ENCODE measurements around the gene DNMT3A.

The DNMT3A gene

DNA sequence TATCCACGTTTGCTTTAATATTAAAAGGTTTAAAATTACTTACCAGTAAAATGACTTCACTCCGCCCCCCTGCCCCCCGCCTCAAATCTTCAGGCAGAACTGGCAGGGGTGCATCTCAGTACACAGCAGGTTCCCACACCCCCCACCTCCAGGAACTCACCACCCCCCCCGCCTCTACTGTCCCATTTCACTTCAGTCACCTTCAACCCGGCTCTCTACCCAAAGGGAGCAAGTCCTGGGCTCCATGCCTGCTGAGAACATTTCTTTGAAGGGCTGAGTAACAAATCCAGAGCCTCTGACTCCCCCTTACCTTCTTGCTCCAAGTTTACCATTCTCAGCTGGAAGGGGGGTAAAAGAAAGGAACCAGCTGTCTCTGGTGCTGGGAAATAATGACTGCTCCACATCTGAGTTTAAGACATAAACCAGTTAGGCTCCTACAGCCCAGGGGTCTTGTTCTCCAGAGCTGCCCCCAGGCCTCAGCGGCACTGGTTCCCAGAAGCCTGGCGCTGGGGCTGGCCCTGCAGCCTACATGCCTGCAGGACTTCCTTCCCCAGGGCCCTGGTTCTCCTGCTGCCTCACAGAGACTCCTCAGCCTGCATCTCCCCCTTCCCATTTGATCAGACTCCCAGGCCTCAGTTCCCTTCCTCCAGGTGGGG lies 42.8 kb downstream of the DNMT3A start:
- H3K4me3 ChIP-seq (replicated peaks; ENCODE audit: low read depth, low read length) = no peak overlapping the region
- no peak for DNase-seq (ENCODE audit: extremely low read depth, low read depth)
- TF ChIP-seq, protein P1, sequence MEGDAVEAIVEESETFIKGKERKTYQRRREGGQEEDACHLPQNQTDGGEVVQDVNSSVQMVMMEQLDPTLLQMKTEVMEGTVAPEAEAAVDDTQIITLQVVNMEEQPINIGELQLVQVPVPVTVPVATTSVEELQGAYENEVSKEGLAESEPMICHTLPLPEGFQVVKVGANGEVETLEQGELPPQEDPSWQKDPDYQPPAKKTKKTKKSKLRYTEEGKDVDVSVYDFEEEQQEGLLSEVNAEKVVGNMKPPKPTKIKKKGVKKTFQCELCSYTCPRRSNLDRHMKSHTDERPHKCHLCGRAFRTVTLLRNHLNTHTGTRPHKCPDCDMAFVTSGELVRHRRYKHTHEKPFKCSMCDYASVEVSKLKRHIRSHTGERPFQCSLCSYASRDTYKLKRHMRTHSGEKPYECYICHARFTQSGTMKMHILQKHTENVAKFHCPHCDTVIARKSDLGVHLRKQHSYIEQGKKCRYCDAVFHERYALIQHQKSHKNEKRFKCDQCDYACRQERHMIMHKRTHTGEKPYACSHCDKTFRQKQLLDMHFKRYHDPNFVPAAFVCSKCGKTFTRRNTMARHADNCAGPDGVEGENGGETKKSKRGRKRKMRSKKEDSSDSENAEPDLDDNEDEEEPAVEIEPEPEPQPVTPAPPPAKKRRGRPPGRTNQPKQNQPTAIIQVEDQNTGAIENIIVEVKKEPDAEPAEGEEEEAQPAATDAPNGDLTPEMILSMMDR (IDR thresholded peaks at IDR 0.05; ENCODE audit: low read depth, low read length, missing control alignments) = no peak

DNA sequence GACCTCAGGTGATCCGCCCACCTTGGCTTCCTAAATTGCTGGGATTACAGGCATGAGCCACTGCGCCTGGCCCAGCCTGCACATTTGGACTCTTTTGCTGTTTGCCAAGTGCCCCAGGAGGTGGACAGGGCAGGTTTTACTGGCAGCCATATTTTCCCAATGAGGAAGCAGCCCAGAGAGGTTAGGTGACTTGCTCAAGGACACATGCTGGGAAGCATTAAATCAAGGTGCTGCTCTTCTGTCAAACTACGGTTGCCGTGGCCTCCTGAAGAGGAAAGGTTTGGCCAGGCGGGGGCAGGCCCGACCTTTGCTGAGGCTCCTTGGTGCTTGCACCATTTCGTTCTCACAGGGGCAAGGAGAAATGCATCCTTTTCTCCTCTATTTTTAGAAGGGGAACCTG lies 44.0 kb downstream of the DNMT3A start:
- DNase-seq (ENCODE audit: extremely low read depth, low read depth) = no peak
- TF ChIP-seq, protein P1 (IDR thresholded peaks at IDR 0.05; ENCODE audit: low read depth, low read length, missing control alignments) = peak; percentile 2
- no peak overlapping the region for H3K4me3 ChIP-seq (replicated peaks; ENCODE audit: low read depth, low read length)

DNA sequence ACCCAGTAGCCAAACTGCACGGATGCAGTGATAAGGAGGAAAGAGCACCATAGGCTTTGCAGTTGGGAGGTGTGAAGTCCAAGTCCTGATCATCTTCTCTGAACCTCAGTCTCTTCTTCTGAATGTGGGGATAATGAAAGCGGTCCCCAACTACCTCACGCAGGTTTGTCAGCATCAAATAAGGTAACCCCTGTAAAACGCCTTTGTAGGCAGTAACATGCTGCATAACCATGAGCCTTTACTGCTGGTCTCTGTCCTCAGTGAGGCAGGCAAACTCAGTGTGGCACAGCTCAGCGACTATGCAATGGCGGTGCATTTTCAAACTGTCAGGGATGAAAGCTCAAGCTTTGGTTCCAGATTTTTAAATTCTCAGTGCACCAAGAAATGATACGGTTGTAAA lies 46.1 kb downstream of the DNMT3A start:
- no peak for DNase-seq (ENCODE audit: extremely low read depth, low read depth)
- TF ChIP-seq, protein P1 (IDR thresholded peaks at IDR 0.05; ENCODE audit: low read depth, low read length, missing control alignments) = no peak
- H3K4me3 ChIP-seq (replicated peaks; ENCODE audit: low read depth, low read length) = no peak overlapping the region

DNA sequence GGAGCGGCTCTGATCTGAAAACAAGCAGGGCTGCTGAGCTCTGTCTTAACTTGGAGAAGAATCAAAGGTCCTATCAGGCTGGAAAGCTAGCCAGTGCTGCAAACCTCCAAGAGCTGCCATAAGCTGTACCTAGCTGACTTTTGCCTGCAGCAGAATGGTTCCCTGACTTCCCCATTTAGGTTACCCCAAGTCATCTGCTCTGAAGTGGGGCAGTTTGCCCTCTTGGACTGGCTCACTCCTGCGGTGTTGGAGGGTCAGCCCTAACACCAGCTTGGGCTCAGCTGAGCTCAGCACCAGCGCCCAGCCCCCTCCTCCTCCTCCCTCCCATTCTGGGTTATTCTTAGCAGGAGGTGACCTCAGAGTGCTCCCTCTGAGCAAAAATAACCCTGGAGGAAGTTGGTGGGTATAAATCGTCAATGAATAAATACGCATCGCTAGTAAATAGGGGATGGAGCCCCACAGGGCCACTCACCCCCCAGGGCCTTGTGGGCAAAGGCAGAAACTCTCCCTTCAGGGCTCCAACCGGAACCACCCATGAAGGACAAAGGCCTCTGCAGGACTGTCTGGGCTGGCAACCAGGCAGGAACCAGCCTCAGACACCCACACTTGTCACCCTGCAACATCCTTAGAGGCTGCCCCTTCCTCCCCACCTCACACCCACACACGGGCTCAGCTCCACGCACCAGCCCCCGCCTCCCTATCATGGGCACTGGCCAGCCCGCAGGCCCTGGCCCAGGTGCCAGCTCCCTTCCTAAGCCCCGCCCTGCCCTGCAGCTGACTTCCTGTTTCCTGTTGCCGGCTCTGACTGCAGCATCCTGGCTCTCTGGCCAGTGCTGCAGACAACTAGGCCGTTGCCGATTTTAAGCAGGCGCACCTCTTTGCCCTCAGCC lies 46.9 kb downstream of the DNMT3A start:
- DNase-seq (ENCODE audit: extremely low read depth, low read depth) = no peak
- TF ChIP-seq, protein P1 (IDR thresholded peaks at IDR 0.05; ENCODE audit: low read depth, low read length, missing control alignments) = no peak
- no peak overlapping the region for H3K4me3 ChIP-seq (replicated peaks; ENCODE audit: low read depth, low read length)

DNA sequence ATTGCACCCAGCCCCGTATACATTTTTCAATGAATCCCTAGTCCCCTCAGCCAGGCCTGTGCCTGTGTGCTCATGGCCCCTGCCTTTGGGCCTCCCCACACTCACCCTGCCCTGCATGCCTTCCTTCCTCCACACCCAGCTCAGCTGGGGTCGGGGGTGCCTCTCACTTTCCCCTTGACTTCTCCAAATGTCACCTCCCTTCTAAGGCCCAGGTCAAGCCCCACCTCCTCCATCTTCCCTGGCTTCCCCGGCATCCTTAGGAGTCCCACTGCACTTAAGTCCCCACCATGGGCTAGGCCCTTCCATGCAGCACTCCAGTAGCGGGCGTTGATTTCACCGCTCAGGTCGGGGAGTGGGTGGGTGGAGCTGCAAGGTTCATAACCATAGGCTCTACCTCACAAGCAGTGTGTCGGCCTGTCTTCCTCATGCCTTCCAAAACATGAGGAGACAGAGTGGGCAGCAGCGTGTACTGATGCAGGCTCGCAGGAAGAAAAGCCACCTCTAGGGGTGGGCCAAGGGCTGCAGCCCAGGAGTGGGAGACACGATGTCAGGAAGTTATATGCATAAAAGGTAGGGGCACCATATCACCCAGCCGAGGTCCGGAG lies 47.7 kb downstream of the DNMT3A start:
- TF ChIP-seq, protein P1 (IDR thresholded peaks at IDR 0.05; ENCODE audit: low read depth, low read length, missing control alignments) = no peak
- H3K4me3 ChIP-seq (replicated peaks; ENCODE audit: low read depth, low read length) = no peak overlapping the region
- DNase-seq (ENCODE audit: extremely low read depth, low read depth) = no peak

DNA sequence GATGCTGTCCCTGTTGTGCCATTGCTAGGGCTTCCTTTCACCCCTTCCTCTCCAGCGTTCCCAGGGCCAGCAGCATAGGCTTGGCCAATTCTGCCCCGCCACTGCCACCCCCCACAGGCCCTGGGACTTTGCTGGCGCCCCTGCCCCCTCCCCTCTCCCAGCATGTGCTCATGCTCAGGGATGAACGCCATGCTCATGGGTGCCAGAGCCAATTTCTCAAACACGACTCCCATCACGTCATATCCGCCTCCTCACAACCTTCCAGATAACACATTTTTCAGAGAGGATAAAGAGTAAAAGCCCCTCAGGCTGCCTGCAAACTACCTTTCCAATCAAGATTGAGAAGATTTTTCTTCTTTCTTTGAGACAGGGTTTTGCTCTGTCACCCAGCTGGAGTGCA lies 48.6 kb downstream of the DNMT3A start:
- no peak for DNase-seq (ENCODE audit: extremely low read depth, low read depth)
- TF ChIP-seq, protein P1 (IDR thresholded peaks at IDR 0.05; ENCODE audit: low read depth, low read length, missing control alignments) = no peak
- H3K4me3 ChIP-seq (replicated peaks; ENCODE audit: low read depth, low read length) = no peak overlapping the region

Measured in HFF-Myc (cell line).